Fibroblast of peridontal ligament (primary cell): Measurements from ENCODE around the gene AK3.
"Not testable (repeated sequence)": the region's sequence is repeated elsewhere in the genome, so short reads cannot be mapped to it uniquely, and the experiment has no call there.

Experiments used
- DNase-seq: peaks from one replicate; pipeline ENCODE4 v3.0.0-alpha.2; 2010; ENCODE audit errors: extremely low read depth

AK3 gene

GRCh38 chr9:4740638-4741364 lies at the start of gene AK3:
Gene AK3, minus strand, starts transcription at chr9:4741202. Its CDS starts 115 bp downstream, at chr9:4741087.
- DNase-seq = peak; percentile 73

GRCh38 chr9:4788703-4789102 lies 47.7 kb upstream of the AK3 start:
- no peak for DNase-seq

DNA sequence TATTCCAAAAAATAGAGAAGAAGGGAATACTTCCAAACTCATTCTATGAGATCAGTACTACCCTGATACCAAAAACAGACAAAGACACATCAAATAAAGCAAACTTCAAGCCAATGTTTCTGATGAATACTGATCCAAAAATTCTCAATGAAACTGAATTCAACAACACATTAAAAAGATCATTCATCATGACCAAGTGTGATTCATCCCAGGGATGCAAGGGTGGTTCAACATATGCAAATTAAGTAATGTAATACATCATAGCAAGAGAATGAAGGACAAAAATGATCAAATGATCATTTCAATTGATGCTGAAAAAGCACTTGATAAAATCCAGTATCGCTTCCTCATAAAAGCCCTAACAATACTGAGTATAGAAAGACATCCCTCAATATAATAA lies 46.9 kb upstream of the AK3 start:
- no peak for DNase-seq

DNA sequence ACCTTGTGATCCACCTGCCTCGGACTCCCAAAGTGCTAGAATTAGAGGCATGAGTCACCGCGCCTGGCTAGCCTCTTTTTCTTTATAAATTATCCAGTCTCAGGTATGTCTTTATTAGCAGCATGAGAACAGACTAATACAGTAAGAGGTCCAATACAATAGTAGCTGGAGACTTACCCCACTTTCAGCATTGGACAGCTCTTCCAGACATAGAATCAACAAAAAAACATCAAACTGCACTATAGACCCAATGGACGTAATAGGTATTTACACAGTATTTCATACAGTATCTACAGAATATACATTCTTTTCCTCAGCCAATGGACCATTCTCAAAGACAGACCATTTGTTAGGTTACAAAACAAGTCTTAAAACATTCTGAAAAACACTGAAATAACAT lies 45.6 kb upstream of the AK3 start:
- DNase-seq = no peak

- no peak for DNase-seq
Measured at GRCh38 chr9:4784403-4784802, 43.4 kb upstream of the AK3 start.

GRCh38 chr9:4783191-4783590 lies 42.2 kb upstream of the AK3 start:
- not testable (repeated sequence) for DNase-seq

DNA sequence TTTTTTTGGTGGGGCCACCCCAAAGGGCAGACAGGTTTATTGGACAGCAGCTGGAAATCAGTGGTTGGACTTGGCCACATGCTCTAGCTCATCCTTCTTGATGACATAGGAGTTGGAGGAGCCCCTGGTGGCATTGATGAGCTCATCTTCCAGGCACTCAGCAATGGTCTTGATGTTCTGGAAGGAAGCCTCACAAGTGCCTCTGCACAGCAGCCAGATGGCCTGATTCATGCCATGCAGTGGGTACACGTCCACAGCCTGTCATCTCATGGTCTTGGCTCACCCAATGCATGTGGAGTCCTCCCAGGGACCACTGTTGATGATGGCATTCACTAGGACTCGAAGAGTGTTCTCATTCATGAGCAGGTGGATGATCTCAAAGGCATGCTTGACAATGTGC lies 40.4 kb upstream of the AK3 start:
- no peak for DNase-seq

DNA sequence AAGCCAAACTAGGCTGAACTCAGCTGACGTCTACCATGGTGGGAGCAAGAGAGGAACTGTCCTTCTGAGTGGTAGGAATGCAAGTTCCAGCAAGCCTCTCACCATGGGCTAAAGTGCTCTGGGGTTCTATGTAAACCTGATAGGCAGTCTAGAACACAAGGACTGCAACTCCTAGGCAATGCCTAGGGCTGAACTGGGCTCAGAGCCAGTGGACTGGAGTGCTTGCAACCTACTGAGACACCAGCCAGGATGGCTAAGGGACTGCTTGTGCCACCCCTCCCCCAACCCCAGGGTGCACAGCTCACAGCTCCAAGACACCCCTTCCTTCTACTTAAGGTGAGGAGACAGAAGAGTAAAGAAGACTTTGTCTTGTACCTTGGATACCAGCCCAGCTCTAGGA lies 39.6 kb upstream of the AK3 start:
- no peak for DNase-seq

DNA sequence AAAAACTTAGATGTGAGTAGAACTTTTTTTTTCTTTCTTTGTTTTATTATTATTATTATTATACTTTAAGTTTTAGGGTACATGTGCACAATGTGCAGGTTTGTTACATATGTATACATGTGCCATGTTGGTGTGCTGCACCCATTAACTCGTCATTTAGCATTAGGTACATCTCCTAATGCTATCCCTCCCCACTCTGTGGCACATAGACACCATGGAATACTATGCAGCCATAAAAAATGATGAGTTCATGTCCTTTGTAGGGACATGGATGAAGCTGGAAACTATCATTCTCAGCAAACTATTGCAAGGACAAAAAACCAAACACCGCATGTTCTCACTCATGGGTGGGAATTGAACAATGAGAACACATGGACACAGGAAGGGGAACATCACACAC lies 34.0 kb upstream of the AK3 start:
- not testable (repeated sequence) for DNase-seq

DNA sequence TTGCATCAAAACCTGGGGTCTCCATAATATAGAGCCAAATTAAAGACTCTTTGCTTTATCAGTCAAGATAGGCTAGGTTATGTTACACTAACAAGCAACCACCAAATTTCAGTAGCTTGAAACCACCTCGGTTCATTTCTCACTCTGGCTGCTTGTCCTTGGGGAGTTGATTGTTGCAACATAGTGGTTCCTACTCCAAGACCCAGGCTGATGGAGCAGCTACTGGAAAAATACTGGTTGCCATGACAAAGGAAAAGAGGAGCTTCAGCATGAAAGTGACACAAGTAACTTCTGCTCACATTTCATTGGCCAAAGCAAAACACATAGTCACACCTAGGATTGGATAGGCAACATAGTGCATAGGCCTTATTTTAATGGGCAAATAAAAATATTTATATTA lies 33.2 kb upstream of the AK3 start:
- peak; percentile 87 for DNase-seq

DNA sequence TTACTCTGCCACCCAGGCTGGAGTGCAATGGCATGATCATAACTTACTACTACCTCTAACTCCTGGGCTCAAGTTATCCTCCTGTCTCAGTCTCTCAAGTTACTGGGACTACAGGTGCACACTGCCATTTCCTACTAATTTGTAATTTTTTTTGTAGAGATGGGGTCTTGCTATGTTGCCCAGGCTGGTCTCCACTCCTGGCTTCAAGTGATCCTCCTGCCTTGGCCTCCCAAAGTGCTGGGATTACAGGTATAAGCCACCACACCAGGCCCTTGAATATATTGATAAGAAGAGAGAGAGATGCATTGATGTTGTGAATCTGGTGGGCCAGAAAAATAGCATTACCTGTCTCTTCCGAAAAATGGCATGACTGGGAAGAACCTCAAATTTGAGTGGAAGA lies 30.8 kb upstream of the AK3 start:
- no peak for DNase-seq

- DNase-seq = no peak
Measured at GRCh38 chr9:4769321-4770080, 28.5 kb upstream of the AK3 start.

DNA sequence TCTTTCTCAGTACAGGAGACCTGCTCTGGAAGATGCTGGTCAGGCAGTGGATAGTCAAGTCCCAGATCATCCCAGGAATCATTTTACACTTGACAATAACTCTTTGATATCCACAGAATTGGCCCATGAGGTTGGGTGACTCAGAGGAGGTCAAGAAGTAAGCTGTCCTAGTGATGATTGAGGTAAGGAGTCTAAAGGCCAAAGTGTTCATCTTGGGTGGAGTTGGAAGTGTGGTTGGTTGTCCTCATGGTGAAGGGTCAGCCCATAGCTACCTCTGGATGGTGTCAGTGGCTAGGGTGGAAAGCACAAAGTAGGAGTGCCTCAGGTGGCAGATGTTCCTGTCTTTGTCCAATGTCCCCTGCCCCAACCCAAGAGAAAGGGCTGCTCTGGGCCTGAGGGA lies 27.7 kb upstream of the AK3 start:
- no peak for DNase-seq

DNA sequence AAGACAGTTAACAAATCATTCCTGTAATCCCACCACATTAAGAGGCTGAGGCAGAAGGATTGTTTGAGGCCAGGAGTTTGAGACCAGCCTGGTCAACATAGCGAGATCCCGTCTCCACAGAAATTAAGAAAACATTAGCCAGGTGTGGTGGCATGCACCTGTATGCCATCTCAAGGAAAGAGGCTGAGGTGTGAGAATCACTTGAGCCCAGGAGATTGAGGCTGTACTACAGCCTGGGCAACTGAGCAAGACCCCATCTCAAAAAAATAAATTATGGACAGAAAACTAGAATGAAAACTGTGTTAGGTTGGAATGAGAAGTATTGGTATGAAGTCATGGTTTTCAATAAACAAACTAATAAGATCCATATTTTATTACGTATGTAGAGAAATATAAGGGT lies 23.0 kb upstream of the AK3 start:
- DNase-seq = no peak

DNA sequence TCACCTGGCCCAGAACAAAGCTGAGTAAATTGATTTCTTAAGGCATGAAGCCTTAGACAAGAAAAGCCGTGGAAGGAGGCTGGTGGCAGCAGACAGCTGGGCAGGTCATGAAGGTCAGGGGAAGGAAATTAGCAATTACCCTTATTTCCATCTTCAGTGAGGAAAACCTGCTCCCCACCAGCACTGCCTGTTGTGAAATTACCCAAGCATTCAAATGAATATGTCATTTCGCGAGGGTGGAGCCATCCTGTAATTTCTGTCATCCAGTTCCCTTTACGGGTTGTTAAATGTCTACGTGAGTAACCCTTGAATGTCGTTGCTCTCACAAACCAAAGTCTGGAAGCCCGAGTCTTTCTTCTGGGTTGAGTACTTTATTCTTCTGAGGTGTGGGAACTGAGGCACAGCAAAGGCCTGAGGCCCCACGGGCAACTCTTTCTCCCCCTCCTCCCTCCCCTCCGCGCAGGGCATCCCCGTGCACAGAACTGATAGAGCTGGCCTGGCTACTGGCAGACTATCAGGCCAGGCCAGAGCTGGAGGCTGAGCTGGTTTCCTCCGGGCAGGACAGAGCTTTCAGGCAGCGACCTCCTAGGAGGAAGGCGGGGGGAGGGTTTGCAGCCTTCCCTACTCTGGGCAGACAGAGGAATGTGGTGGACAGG lies 22.0 kb upstream of the AK3 start:
- DNase-seq = peak; percentile 26

DNA sequence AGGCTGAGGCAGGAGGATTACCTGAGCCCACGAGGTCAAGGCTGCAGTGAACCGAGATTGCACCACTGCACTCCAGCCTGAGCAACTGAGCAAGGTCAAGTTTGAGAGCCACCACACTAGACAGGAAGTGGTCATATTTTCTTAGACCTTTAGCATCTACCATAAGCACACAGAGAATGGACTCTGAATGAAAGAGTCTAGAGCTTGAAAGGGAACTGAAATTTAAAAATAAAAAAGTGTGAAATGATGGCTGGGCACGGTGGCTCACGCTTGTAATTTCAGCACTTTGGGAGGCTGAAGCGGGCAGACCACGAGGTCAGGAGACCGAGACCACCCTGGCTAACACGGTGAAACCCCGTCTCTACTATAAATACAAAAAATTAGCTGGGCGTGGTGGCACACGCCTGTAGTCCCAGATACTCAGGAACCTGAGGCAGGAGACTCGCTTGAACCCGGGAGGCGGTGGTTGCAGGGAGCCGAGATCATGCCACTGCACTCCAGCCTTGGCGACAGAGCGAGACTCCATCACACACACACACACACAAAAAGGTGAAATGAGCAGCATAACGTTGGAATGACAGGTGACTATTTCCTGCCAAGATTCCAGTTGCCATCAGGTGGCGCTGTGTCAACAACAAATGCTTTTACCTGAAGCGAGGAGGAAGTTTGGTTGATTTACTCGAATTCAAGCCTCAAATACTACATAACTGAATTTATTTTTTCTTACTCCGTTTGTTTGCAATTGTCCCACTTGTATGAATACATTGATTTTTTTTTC lies 21.3 kb upstream of the AK3 start:
- DNase-seq = peak; percentile 82

DNA sequence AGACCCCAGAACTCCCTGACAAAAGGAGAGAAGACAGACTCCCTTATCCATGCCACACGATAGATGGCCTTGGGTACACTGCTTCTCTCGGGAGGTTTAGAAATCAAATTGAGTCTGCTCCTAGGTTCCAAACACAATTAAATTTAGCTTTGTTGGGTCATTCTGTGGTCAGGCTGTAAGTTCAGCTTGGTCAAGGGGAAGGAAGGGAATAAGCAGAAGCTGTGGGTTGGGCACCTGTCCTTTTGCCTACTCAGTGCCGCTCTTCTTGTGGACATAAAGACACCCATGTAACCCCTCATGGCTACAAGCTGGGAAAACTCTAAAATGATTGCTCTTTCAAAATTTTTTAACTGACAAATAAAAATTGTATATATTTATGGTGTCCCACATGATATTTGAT lies 19.1 kb upstream of the AK3 start:
- DNase-seq = no peak

DNA sequence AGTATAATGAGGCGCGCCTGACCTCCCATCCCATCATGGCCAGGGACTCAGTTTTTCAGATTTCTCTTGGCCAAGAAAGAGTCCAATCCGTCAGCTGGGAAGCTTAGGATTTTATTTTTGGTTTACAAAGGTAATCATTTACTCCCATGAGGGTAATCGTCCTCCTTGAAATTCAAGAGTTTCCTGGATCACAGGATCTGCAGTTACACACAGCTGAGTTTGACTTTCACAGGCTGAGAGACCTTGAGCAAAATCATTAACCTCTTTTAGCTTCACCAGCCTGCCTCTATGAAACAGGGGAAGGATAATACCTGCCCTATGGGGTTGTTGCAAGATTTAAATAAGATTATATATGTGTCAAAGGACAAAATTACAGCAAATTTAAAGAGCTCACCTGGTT lies 15.4 kb upstream of the AK3 start:
- DNase-seq = no peak

- no peak for DNase-seq
Measured at GRCh38 chr9:4755026-4755609, 14.1 kb upstream of the AK3 start.

DNA sequence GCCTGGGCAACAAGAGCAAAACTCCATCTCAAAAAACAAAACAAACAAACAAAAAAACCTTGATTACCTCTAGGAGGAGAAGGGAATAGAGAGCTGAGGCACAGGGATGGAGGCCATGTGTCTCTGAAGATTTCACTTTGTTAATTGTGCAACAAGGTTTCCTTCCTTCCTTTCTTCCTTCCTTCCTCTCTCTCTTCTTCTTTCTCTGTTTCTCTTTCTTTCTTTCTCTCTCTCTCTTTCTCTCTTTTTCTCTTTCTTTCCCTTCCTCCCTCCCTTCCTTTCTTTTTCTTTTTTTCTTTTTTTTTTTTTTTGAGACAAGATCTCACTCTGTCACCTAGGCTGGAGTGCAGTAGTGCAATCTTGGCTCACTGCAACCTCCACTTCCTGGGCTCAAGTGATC lies 13.5 kb upstream of the AK3 start:
- DNase-seq = not testable (repeated sequence)

DNA sequence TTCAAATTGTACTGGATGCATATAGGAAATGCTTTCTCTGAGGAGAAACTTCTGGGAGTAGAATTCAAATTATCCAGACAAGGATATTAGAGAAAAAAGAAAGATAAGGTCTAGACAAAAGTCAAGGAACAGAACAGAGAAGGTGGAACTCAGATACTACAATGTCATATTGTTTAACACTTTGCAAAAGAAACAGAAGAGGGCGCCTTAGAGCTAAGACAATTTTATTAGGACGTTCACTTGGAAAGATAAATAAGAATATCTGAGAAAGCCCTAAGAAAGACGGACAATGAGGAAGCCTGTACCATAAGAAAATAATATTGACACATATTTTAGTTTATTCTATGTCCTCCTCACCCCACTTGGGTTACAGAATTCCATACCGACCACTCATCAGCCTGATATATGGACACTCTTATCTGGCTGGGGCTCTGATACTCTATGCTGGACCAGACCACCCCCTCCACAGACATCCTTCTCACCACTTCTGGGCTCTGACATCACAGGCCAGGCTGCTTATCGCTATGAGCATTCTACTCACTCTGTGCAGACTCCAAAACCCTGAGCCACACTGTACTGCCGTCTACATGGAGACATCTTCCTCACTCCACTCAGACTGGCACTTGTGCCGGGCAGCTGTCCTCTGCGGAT lies 9.1 kb upstream of the AK3 start:
- DNase-seq = peak; percentile 69
